ENCODE measurements around the gene CCDC102A. TPM values are rescaled to one million over a fixed set of nuclear protein-coding genes. Genes with fewer than 3 reads are reported as not detected.
A peak's percentile ranks its signal among the peaks of the same experiment; 100 is the strongest.

The CCDC102A gene
- total and polyA plus RNA-seq, 11 donors, result 3.3 to 17.0 (median 6.8) TPM

GRCh38 chr16:57504491-57504890, 31.9 kb downstream of the CCDC102A start:
- Histone ChIP-seq H3K4me3 (no peak overlapping the region), H3K36me3 (no peaks in the 10 kb centered on the region), H3K9me3 (no peaks in the 10 kb centered on the region), H3K27ac (no peak overlapping the region), H3K4me1 (peaks cover 0 to 9% (median 0%) of the 10 kb centered on the region in 12 donors), H3K27me3 (no peaks in the 10 kb centered on the region)
- ATAC-seq (no peak), DNase-seq (no peak)
- intact Hi-C loops (cut with DNase I), result no loop called here
- TF ChIP-seq CTCF (IDR thresholded peaks at IDR 0.05) (no peak), POLR2A (IDR thresholded peaks at IDR 0.05) (no peak)
- 80 to 90% (median 86%) methylated on average over 5 of the region's 5 CpGs for WGBS, 4 donors

GRCh38 chr16:57504001-57504400, 32.4 kb downstream of the CCDC102A start:
- H3K4me3 ChIP-seq, result no peak overlapping the region
- H3K36me3 ChIP-seq, result no peaks in the 10 kb centered on the region
- H3K27ac ChIP-seq, result no peak overlapping the region
- peaks cover 0 to 6% (median 0%) of the 10 kb centered on the region in 12 donors for H3K4me1 ChIP-seq
- no peak for TF ChIP-seq CTCF (IDR thresholded peaks at IDR 0.05)
- no peak for TF ChIP-seq POLR2A (IDR thresholded peaks at IDR 0.05)
- peak in 1 of 5 donors; percentile 28 for DNase-seq
- no peaks in the 10 kb centered on the region for H3K27me3 ChIP-seq
- no peak for ATAC-seq
- intact Hi-C loops (cut with DNase I), result no loop called here
- WGBS, 4 donors, result 60 to 63% (median 63%) methylated on average over 5 to 6 of the region's 6 CpGs
- H3K9me3 ChIP-seq, result no peaks in the 10 kb centered on the region

GRCh38 chr16:57503366-57503765, 33.0 kb downstream of the CCDC102A start:
- Histone ChIP-seq H3K27ac (no peak overlapping the region), H3K4me3 (no peak overlapping the region), H3K4me1 (peaks cover 0 to 6% (median 0%) of the 10 kb centered on the region in 12 donors), H3K27me3 (no peaks in the 10 kb centered on the region), H3K9me3 (no peaks in the 10 kb centered on the region), H3K36me3 (no peaks in the 10 kb centered on the region)
- TF ChIP-seq POLR2A (IDR thresholded peaks at IDR 0.05), result no peak
- TF ChIP-seq CTCF (IDR thresholded peaks at IDR 0.05), result no peak
- DNase-seq, result peak in 2 of 5 donors; percentile 18 to 50
- ATAC-seq, result no peak
- intact Hi-C loops (cut with DNase I), result no loop called here
- WGBS, 4 donors, result 62 to 78% (median 77%) methylated on average over 15 of the region's 15 CpGs

GRCh38 chr16:57502048-57502775, 34.2 kb downstream of the CCDC102A start:
- no peaks in the 10 kb centered on the region for H3K36me3 ChIP-seq
- H3K27ac ChIP-seq, result no peak overlapping the region
- no peaks in the 10 kb centered on the region for H3K27me3 ChIP-seq
- DNase-seq, result no peak
- H3K9me3 ChIP-seq, result no peaks in the 10 kb centered on the region
- no peak overlapping the region for H3K4me3 ChIP-seq
- ATAC-seq, result no peak
- 78 to 85% (median 84%) methylated on average over 12 of the region's 12 CpGs for WGBS, 4 donors
- peaks cover 0 to 6% (median 0%) of the 10 kb centered on the region in 12 donors for H3K4me1 ChIP-seq
- intact Hi-C loops (cut with DNase I), result no loop called here
- TF ChIP-seq POLR2A (IDR thresholded peaks at IDR 0.05) (no peak), CTCF (IDR thresholded peaks at IDR 0.05) (no peak)
